MV-4-11 (cell line): ENCODE measurements around the gene CEBPE.

Experiments
- DNase-seq: peaks from one replicate; lab custom pipeline; 2025; lab: John Stamatoyannopoulos, UW

CEBPE gene

DNA sequence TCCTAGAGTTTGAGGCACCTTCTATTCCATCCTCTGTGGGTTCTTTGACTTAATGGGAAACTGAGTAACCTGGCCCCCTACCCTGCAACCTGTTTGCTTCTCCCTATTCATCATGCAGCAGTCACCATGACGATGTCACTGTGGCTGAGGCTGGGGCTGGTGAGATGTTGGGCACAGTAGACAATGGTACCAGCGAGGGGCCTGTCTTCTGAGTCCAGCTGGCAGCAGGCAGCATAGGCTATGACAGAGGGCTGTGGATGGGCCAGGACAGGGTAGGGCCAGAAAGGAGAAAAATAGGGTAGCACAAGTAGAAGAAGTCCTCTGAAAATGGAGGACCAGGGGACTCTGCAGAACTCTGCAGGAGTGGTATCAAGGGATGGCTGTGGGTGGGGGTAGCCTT, 16.3 kb downstream of the CEBPE start:
- no peak for DNase-seq

DNA sequence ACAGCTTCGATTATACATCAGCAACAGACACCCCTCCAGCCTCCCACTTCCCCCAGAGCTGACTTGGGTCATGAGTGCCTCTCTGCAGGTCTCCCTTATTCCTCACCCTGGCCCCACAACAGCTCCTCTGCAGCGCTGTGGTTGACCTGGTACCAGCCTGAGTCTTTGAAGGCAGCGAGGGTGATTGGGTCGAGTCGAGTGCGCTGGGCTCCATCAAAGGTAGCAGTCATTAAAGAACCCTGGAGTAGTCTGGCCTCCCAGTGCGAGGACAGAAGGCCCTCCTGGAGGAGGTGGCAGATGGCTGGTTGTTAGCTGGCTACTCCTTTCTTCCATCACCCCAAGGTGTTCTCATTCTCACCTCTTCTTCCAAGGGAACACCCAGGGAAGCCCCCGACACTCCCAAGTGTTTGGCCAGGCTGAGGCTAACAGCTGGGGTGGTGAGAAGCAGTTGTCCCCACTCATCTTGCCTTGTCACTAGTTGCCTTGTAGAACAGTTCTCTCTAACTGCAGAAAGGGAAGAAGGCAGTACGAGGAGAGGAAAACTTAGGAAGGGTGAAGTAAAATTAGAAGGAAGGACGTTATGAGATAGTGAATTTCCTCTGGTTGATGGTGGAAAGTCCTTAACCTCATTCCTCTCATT, 16.9 kb downstream of the CEBPE start:
- DNase-seq: no peak

DNA sequence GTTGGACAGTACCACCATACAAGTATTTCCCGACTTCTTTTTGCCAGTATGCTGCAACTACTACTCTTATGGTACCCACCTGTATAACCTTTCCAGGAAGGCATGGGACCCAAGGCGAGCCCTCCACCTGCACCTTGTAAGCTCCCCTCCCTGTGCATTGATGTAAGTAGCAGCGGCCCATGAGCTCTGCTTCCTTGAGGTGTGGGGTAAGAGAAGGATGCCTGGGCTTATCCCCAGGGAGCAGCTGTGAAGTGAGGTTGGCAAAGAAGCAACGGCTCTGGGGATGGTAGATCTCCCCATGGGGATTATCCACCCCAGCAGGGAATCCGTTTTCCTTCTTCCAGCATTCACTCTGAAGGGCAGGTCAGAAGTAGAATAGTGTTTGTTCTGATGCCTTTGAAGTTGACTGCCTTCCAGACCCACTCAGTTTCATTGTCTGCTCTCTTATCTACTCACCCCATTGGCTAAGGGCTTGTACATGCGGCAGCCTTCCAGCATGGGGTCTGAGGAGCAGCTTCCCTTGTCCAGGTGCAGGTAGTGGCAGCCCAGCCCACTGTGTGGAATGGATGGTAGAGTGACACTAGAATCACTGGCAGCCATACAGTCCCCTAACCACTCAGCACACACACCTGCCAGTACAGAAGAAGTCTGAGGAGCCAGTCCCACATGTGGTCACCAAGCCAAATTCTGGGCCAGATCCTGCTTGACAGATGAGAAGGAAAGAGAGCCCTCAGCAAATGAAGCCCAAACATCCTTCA, 17.7 kb downstream of the CEBPE start:
- no peak for DNase-seq

DNA sequence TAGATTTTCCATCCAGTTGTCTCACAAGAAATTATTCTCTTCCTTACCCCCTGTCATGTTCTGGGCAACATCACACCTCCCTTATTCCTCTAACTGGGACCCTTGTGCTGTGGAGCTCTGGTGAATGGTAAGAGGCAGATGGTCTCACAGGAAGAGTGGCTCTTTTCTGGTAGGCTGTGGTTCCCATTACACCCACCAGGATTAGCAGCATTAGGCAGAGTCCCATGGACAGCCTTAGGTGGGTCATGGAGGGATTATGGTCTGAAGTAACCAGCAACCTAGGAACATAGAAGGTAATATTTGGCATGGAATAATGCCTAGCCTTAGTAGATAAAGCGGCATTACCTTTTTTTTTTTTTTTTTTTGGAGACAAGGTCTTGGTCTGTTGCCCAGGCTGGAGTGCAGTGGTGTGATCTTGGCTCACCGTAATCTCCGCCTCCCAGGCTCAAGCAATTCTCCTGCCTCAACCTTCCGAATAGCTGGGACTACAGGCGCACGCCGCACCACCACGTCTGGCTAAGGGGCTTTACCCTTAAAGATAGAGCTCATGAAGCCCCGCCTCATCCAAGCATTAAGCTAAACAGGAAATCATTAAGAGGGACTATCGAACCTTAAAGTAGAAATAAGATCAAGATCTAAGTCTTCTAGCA, 19.7 kb downstream of the CEBPE start:
- no peak for DNase-seq

DNA sequence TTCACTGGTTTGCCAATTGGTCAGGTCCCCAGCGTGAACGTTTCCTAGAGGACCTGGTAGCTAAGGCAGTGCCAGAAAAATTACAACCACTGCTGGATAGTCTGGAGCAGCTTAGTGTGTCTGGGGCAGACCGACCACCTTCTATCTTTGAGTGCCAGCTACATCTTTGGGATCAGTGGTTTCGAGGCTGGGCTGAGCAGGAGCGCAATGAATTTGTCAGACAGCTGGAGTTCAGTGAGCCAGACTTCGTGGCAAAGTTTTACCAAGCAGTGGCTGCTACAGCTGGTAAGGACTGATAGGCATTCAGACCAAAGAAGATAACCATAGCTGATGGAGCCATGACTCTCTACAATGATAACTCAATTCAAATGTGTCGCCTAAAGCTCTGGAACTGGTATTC, 21.3 kb downstream of the CEBPE start:
- DNase-seq: no peak

DNA sequence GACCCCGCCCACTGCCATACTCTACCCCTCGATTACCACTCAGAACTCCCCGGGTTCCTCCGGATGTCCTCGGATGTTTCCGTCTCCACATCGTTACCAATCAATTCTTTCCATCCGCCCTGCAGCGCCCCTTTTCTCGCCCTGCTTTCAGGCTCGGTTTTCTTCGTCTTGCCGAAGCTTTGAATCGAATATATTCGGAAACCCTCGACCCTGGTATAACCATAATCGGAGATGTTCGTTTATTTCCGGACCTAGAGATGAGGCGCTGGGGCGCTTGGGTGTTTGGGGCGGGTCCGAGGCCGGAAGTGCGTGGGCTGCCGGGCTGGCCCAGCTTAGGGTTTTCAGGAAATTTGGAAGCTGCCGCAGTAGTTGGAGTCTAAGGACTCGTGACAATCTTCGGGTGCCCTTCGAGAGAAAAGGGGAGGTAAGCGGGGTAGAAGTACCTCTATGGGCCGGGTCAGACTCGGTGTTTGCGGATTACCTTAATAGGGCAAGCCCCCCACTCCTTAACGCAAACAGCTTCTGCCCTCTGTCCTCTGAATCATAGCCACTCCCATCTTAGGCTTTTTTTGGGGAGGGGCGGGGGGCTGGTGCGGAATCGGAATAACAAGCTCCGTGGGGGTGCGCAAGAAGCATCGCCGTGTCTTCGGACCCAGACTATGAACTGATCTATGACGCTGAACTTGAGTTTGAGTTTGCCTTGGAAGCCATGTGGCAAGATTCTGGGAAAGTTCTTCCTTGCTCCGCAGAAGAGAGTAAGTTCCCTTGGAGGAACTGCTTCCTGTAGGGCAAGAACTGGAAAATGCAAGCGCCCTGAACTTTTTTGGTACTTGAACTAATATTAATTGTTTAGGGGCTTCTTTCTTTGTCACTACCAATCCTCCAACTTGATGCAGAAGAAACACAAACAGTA, 23.6 kb downstream of the CEBPE start, which contains the start of gene C14orf119:
Gene C14orf119 (plus strand): TSS at position 310 of the 913 bp plus-strand sequence. CDS start 2,154 bp downstream, outside the sequence.
- DNase-seq: no peak

DNA sequence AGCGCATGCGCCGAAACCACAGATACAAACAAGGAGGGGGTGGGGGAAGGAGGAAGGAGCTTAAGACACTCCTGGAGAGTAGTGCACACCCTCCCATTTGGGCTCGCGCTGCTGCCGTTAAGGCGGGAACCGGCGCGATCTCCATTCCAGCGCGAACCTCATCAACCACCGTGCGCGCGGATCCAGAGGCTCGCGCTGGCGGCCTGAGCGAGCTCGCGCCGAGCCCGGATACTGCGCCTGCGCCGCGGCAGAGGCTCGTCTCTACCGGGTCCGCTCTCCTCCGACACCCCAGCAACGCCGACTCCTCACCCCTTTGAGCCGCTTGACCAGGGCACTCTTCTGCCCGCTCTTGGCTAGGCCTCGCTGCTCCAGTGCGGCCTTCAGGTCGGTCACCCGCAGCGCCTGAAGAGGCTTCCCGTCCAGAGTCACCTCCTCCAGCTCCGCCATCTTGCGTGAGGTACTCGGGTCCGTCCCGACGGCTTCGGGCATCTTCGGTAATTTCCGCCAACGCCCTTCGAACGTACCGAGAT, 24.3 kb downstream of the CEBPE start, which contains the start of gene ACIN1:
Gene ACIN1 (minus strand): TSS at position 471 of the 530 bp plus-strand sequence. CDS start 24 bp downstream, at position 447.
- DNase-seq: no peak

DNA sequence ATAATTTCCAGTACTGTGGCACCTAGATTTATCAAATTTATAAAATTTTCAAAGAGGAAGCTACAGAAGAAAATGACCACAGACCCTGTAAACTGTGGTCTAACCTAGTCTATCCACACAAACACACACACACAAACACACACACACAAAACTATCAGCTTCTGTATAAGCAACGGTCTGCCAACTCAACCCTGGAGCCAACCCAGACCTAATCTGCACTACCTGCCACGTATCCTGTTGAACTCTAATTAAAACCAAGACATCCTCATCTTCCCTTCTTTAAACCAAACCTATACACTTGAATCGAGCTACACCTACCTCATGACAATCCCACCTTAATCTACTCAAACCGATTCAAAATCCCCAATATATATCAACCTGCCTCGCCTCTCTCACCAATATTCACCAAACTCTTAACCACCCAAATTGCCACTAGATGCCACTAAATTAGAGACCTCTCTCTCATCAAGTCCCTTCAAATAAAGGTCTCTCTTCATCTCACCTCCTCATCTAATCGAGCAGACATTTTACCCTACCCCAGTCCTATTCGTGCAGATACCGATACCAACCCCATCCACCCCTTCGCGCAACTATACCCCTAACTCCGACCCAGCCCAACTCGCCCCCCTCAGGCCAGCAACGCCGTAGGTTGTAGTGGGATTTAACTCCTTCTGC, 24.9 kb downstream of the CEBPE start:
- DNase-seq: no peak

DNA sequence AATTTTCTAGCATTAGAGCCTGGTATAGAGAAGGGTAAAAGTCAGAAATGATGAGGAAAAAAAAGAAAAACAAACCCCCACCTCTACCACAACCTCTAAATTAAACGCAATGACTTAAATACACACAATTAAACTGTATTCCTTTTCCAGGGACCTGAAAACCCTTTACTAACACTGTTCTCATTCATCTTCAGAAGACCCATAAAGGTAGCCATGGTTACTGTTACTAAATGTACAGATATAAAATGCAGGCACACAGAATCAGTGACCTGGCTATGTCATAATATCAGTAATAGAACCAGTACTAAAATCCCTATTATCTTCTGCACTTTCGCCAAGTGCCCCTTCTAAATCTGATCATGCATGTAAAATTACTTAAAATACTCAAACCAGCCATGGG, 25.5 kb downstream of the CEBPE start:
- DNase-seq: no peak

DNA sequence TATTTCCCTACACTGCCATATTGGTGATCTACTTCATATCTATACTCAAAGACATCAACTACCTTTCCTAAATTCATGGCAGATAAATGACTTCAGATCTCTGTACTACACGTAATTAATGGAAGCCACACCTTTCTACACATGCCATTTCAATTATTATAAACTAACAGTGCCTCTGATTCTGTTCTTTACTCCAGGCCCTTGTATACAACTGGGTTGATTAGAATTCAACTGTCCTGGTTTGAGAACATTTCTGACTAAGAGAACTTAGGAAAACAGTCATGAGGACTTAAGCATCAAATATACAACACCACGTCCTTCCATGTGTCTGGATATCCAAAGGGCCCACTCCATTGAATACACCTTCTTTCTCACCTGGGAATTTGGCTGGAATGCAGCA, 26.0 kb downstream of the CEBPE start:
- DNase-seq: no peak

DNA sequence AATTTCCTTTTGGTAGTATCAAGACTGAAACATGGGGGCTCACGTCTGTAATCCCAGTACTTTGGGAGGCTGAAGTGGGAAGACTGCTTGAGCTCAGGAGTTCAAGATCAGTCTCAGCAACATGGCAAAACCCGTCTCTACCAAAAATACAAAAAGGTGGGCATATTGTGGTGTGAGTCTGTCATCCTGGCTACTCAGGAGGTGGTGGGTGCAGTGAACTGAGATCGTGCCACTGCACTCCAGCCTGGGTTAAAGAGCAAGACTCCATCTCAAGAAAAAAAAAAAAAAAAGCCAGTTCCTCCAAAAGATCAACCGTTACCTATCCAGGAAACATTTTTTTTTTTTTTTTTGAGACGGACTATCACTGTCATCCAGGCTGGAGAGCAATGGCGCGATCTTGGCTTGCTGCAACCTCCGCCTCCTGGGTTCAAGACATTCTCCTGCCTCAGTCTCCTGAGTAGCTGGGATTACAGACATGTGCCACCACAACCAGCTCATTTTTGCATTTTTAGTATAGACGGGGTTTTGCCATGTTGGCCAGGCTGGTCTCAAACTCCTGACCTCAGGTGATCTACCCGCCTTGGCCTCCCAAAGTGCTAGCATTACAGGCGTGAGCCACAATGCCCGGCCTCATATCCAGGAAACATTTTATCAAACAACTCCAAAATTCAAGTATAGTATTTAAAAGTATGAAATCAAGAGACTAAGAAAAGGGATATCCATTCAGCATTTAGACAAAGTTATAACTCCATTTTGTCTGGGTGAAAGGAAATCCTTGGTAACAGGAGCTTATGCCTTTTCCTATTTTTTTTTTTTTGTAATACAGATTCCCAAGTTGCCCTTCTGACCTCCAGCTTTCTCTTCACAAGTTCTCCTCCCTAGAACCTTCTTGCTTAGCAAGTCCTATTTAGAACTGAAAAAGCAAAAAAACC, 27.5 kb downstream of the CEBPE start:
- no peak for DNase-seq

DNA sequence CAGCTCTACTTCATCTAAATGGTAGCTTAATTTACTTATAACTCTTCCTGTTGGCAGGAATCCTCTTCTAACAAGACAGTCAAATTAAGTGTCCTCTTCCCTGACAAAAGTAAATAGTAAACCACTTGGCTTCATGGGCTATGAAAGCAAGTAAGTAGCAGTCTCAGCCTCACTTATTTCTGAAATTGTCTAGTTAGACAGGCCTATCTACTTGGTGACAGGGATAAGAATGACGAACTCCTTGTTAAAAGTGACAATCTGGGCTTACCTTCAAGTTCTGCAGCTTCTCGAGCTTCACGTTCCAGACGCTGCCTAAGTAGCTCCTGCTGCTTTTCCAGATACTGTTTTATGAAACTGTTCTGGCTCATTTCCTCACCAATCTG, 28.8 kb downstream of the CEBPE start:
- DNase-seq: no peak

DNA sequence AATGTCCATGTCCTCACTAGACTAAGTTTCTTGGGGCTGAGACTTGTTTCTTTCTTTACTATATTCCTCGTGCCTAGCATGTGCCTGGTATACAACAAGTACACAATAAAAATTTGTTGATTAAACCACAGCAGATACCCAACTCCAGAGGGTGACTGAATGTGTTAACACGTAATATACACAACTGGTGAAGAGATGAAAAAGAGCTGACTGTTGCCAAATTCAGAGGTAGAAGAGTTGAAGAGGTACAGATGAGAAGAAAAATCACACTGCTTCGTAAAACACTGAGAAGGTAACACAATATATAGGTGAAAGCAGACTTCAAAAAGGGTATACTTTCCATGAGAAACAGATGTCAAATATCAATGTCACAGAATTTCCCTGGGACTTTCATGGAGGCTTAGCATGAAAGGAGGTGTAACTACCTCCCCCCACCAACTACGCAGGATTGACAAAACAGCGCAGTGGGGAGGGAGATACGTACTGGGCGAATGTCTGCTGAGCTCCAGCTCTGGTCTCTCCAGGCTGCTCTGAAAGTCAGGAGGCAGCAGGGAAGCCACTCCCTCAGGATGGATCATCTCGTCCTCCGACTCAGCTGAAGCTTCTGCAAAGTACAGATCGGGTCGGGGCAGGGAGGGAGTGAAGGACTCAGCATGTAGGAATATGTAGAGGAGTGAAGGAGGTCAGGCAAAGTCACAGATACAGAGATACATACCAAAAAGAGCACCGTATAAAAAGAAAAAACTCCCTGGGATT, 29.4 kb downstream of the CEBPE start:
- DNase-seq: no peak

DNA sequence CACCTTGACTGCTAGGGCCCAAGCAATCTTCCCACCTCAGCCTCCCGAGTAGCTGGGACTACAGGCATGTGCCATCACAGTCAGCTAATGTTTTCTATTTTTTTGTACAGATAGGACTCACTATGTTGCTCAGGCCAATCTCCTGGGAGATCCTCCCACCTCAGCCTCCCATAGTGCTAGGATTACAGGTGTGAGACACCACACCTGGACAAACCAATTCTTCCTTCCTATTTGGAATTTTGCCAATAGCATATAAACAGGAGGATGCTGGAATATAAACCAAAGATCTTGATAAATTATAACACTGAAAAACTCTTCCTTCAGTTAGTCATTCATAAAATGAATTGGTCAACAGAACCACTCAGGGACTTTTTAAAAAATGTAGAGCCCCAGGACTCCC, 32.5 kb downstream of the CEBPE start:
- DNase-seq: no peak

DNA sequence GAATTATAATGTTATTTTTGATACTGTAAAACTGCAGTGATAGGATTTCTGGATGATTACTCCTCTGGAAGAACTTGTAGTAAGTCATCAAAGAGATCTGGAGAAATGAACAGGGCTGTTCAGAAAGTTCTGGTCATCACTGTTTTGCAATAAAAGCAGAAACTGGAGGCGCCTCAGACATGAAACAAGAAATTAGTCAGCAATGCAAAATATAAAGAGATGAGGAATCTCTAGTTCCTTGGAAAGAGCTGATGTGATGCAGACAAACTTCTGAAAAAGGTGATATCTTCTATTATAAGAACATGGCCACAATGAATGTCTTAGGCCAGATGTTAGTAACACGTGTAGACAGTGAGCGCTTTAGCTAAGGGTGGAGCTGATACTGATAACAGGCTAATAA, 33.6 kb downstream of the CEBPE start:
- DNase-seq: no peak

DNA sequence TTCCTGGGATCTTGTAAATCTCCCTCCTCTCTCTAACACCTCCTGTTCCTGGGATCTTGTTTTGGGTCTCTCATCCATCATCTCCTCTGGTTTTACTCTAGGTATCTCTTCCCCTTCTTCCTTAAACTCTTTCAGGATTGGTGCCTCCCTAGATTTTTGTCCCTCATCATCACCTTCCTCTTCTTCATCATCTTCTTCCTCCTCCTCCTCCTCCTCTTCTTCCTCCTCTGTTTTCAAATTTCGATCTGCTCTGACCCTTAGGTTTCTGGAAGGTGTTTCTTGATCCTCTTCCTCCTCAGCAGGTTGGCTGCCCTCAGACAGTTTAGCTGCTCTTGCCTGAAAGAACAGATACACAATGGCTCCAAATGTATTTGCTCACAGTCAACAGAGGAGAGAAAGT, 38.6 kb downstream of the CEBPE start:
- DNase-seq: no peak

DNA sequence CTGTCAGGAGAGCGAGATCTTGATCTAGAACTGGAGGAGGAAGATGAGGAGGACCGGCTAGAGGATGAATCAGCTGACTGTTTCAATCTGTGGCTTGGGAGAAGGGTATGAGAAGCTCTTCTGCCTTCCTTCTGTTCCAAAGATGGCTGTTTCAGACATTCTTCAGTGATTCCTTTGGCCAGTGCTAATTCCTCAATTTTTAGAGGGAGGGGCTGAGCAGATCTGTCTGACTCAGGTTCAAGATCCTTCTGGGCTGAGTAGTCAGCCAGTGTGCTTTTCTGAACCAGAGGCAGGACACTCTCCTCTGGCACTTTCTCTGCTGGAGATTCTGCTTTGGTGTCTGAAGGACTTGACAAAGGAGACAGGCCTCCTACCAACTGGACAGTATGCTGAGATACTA, 39.3 kb downstream of the CEBPE start:
- DNase-seq: no peak

DNA sequence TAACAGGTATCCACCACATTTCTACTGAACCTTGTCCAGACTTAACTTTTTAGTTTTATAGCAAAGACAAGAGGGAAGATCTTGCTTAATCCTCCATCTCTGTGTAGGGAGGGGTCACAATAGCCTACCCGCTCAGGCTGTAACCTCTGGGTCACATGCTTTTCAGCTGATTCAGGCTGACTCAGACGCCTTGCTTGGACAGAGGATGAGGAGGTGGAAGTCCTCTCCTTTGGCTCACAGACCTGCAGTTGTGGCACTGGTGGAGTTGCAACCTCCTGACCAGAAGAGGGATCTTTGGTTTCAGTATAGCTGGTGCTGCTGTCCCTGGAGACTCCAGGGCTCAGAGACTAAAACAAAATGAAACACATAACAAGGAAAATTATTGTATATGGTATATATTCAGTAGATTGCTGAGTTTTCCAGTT, 40.4 kb downstream of the CEBPE start:
- DNase-seq: no peak

DNA sequence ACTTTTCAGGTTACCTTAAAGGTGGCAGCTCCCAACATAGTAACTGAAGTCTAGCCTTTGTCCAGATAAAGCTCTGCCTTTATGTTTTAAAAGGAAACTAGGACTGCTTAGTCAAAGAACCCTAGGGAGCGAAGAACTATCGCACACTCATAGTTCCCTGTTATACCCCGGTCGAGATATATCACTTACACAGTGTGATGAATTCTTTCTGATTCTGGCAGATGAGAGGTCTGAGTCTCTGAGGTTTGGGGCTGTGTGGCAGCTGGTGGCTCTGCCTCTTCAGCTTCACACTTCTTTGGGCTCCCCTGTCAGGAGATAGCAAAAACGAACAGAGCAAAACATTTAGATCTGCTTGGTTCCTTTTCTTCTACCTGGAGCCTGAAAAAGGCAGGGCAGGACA, 41.1 kb downstream of the CEBPE start:
- DNase-seq: no peak
